GM10847 (cell line): ENCODE measurements around the gene PIK3C2A.

Source experiments
- POLR2A ChIP-seq: IDR thresholded peaks from 2 replicates; pipeline ENCODE4 v1.6.1; 2011; ENCODE audit not compliant: insufficient read length; ENCODE audit errors: extremely low read depth

The PIK3C2A gene

DNA sequence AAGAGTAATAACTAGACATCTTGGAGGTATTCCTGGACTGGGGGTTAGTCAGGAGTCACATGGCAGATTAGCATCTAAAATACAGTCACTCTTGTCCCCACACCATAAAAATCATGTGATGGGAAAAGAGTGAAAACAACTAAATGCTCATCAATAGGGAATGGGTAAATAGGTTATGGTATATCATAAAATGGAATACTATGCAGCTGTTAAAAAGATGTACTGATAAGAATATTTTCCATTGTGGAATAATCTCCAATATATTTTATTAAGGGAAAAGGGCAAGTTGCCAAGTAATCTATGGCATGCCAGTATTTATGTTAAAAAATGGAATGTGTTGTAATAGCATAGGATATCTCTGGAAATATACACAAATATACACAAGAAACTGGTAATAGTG lies 6.6 kb upstream of the PIK3C2A start:
- no peak for TF ChIP-seq POLR2A

DNA sequence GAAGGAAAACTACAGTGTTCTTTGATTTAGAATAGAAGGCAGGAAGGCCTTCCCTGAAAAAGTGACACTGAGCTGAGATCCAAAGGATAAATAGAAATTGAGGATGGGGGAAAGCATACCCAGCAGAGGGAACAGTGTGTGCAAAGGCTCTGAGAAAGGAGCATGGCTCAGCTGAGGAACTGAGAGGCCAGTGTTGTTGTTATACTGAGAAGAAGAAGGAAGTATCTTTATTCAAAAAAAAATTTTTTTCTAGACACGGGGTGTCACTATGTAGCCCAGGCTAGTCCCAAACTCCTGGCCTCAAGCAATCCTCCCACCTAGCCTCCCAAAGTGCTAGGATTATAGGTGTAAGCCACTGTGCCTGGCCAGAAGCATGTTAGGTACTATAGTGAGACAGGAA lies 3.5 kb upstream of the PIK3C2A start:
- TF ChIP-seq POLR2A = no peak

DNA sequence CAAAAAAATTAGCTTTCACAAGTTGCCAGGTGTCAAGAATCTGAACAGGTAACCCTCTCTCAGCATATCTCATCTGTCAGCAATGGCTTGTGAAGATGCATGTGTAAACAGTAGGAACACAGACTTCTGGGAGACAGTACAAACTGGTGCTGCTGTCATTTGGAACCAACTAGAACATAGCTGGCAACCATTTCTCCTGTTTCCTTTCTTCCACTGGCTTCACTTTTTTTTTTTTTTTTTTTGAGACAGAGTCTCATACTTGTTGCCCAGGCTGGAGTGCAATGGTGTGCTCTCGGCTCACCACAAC lies 2.1 kb upstream of the PIK3C2A start:
- no peak for TF ChIP-seq POLR2A

DNA sequence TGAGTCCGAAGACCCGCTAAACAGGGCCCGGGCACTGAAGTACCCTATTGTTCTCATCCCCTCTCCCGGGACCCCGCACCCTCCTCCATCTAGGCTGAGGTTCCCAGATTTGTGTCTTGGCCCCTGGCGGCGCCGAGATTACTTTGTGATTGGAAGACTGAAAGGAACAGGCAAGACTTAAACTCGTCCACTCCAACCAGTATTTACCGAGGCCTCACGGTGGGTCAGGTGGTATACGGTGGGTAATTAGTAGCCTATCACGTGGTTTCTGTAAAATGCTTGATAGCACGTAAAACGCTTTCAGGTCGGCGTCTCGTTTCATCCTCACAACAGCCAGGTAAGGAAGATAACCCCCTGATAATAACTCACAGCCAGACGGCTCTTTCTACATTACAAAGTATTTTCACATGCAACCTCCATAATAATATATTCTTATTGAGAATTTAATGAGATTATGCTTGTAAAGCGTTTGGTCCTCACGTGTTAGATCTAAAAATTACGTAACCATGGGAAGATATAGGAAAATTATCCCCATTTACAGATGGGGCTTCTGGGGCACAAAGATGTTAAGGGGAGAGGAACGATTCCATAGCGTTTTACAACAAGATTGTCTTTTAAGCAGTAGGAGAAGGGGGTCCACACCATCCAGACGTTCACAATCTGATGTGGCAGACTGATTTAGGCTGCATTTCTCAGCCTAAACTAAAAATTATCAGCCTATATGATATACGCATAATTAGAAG lies 642 bp upstream of the PIK3C2A start:
- no peak for TF ChIP-seq POLR2A

DNA sequence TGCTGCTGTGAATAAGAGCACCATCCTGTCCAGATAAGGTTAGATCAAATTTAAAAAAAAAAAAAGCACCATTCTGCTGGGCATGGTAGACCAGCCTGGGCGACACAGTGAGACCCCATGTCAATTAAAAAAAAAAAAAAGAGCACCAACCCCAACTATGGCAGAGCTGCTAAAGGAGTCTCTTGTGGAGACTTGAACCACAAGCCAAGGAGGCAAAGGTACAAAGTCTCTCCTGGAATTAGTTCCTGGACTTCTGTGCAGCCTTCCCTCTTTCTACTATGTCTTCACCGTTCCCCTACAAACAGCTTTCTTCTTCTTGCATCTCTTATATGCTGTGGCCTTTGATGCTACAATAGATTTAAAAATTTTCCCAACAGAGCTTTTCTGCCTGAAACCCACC lies 1.3 kb downstream of the PIK3C2A start:
- no peak for TF ChIP-seq POLR2A

DNA sequence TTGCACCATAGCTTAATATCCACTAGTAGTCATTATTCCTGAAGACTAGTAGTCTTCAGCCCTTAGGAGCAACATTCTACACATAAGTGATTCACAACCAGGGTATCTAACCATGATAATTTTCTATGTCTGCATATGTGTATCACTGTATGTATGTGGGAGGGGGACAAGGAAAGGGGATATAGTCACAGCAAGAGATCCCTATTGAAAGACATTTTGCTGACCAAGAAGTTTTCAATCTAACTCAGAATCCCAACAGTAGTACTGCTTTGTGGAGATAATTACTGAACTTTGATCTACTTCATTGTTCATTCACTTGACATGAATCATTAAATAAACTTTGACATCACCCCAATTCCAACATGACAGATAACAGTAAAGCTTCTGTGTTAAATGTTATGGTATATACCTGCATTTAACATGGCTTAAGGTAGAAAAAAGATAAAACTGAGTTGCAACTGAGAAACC lies 10.3 kb downstream of the PIK3C2A start:
- TF ChIP-seq POLR2A = no peak

DNA sequence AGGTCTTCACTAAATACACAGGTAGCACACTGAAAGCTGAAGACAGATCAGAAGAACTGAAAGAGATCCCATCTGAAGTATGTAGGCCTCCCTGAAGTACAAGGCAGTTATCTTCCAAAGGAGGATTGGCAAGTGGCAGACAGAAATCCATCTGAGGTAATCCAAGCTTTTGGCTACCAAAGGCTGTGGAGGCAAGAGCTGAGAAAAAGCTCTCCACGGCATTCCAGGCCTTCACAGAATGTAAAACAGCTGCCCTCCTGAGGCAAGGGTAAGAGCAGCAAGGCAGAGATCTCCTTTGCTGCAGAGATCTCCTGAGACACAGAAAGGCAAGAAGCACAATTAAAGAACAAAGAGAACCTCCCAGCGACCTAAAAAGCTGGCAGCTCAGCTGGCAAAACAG lies 19.1 kb downstream of the PIK3C2A start:
- no peak for TF ChIP-seq POLR2A

DNA sequence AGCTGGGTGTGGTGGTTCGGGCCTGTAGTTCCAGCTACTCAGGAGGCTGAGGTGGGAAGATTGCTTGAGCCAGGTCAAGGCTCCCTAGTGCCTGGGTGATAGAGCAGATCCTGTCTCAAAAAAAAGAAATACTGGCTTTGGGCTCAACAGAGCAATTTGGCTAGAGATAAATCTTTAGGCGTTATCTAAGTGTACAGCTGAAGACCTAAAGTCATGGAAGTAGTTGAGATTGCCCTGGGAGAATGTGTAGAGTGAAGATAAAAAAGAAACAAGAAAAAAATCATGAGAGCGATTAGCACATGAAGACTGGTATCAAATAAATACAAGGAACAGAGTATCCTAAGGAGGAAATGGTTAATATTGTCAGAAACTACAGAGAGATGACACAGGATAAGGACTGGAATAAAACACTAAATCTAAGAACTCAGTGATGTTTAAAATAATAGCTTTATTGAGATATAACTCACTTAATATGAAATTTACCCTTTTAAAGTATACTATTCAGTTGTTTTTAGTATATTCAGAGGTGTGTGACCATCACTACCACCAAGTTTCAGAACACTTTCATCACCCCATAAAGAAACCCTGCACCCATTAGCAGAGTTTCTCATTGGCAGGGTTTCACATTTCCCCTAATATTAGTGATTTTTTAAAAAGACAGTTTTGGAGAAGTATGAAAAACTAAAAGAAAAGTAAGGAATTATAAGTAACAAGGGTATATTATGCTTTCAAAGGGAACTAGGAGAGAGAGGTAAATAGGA lies 20.7 kb downstream of the PIK3C2A start:
- TF ChIP-seq POLR2A = no peak

DNA sequence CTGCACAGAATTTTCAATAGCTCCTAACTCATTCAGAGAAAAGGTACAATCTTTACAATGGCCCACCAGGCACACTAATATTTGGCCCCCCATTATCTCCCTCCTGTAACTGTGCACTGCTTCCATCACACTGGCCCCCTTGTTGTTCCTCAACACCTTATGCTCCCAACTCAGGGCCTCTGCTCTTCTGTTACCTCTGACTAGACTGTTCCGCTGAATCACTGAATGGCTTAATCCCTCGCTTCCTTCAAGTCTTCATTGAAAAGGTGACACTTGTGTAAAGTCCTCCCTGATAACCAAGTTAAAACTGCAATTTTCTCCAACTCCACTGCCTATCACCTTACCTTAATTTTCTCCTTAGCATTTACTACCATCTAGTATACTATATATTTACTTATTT lies 21.8 kb downstream of the PIK3C2A start:
- TF ChIP-seq POLR2A = no peak

DNA sequence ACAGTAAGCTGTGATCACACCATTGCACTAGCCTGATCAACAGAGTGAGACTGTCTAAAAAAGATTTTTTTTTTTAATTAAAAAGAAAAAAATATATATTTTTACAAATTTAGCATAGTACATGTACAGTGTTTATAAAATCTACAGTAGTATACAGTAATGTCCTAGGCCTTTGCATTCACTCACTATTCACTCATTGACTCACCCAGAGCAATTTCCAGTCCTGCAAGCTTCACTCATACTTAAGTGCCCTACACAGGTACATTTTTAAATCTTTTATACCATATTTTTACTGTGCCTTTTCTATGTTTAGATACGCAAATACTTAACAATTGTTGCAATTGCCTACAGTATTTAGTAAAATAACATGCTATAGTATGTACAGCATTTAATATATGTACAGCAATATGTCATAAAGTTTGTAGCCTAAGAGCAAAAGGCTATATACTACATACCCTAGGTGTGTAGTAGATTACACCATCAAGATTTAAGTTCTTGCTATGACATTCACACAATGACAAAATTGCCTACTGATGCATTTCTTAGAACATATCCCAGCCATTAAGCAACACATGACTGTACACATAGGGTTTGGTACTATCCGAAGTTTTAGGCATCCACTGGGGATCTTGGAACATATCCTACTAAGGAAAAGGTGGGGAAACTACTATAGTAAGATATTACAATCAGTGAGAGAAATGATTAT lies 22.8 kb downstream of the PIK3C2A start:
- TF ChIP-seq POLR2A = no peak

DNA sequence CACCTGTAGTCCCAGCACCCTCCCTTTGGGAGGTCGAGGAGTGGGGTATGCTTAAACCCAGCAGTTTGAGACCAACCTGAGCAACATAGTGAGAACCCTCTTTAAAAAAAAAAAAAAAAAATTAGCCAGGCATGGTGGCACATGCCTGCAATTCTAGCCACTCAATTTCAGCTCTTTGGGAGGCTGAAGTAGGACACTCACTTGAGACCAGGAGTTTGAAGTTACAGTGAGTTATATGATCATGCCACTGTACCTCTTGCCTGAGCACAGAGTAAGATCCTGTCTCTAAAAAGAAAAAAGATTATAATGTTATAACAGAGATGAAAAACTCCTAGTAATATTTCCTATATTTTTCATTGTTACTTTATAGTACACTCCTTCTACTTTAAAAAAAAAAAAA lies 23.9 kb downstream of the PIK3C2A start:
- TF ChIP-seq POLR2A = no peak

DNA sequence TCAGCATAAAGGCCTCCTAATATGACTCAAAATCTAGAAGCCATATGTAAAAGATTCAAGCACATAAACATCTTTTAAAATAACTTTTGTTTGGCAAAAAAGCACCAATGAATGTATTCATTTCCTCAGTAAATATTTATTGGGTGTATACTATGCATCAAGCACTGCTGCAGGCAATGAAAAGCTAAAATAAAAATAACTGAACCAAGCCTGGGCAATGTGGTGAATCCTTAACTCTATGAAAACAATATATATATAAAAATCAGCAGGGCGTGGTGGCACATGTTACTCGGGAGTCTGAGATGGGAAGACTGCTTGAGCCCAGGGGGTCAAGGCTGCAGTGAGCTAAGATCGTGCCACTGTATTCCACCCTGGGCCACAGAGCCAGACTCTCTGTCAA lies 27.8 kb downstream of the PIK3C2A start:
- TF ChIP-seq POLR2A = no peak

DNA sequence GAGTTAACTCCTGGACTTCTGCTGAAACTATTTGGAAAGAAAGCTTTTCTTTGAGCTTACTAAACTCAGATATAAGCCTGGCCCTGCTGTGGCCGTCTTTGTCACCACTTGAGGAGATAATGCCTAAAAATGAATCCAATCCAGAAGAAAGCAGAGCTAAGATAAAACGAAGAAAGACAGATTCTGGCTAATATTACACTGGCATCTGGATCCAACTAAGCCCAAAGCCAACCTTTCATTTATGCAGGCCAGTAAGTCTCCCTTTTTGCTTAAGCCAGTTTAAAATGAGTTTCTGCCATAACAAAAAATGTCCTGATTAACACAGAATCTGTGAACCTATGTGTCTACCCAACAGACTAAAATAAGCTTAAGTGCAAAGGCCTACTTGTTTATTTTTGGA lies 34.5 kb downstream of the PIK3C2A start:
- TF ChIP-seq POLR2A = no peak

DNA sequence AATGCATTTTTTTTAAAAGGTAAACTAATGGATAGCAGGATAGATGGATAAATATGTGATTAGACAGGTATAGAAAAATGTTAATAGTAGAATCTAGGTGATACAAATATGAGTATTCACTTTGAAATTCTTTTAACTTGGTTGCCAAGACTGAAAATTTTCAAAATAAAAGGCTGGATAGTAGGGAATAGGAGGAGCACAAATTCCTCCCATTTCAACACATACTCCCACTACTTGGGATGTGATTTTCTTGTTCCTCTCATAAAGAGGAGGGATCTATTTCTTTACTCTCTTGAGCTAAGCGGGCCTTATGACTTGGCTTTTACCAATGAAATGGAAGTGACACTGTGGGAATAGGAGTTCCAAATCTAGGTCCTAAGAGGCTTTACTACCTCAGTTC lies 35.9 kb downstream of the PIK3C2A start:
- TF ChIP-seq POLR2A = no peak

DNA sequence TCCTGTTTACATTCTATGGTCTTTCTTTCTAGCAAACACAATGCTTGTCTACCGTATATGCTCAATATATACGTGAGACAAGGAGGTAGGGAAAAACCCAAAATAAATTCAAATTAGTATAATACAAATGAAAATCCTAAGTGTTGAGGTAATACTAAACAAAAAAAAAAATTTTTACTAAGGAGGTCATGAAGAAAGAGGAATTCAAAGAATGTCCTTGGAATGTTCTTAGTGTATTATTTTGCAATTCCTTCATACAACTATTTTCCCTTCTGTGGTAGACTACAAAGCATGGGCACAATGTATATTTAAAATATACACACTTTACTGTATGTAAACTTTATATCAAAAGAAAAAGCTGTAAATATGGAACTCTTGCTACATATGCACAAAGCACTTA lies 36.4 kb downstream of the PIK3C2A start:
- TF ChIP-seq POLR2A = no peak

DNA sequence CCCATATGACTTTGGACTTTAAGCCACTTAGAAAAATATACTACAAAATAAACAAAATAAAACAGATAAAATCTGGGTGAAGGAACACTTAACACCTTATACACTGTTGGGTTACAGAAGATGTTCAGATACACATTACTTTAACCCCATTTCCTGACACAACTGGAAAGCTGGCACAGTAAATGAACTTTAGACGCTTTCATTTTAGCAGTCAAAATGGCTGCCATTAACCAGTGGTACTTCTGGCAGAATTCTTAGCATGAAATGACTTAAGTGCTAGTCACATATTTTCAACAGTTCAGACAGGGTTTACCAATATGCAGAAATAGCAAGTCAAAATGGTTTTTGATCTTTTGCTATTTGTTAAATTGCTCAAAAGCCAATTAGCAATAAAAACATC lies 37.9 kb downstream of the PIK3C2A start:
- TF ChIP-seq POLR2A = no peak

DNA sequence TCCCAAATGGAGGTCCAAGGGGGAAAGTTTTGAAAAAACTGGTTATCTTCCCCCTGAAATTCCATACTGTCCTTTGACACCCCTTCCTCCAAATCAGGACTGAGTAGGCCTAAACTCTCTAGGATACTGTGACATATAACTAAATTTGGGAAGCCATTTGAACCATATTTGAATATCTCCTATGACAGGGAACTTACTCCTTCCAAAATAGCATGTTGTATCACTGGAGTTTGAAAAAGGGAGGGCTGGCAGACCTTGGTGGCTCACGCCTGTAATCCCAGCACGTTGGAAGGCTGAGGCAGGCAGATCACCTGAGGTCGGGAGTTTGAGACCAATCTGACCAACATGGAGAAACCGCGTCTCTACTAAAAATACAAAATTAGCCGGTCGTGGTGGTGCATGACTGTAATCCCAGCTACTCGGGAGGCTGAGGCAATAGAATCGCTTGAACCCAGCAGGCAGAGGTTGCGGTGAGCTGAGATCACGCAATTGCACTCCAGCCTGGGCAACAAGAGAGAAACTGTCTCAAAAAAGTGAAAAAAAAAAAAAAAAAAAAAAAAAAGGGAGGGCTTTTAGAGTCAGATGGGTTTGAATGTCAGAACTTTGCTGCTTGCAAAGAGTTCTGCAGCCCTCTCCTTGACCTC lies 42.4 kb downstream of the PIK3C2A start:
- no peak for TF ChIP-seq POLR2A
